ENCODE measurements around the gene ACER1.

DNA sequence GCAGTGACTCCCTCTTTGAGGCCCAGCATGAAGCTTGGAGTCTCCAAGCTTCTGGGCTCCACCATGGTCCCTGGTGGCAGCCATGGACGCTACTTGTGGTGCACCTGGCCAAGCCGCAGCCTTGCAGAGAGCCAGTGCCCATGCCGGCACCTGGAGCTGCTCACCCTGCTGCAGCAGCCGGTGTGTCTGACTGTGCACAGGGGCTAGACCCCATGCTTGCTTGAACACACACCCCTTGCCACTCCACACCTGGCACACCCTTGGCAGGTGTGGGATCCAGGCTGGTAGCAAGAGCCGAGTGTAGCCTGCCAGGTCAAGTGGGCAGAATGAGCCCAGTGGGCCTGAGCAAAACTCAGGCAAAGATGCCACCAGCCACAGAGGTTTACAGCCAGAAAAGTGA, 35.0 kb downstream of the ACER1 start:
- TF ChIP-seq POLR2A (IDR thresholded peaks at IDR 0.05): no peak
- TF ChIP-seq, protein P1, sequence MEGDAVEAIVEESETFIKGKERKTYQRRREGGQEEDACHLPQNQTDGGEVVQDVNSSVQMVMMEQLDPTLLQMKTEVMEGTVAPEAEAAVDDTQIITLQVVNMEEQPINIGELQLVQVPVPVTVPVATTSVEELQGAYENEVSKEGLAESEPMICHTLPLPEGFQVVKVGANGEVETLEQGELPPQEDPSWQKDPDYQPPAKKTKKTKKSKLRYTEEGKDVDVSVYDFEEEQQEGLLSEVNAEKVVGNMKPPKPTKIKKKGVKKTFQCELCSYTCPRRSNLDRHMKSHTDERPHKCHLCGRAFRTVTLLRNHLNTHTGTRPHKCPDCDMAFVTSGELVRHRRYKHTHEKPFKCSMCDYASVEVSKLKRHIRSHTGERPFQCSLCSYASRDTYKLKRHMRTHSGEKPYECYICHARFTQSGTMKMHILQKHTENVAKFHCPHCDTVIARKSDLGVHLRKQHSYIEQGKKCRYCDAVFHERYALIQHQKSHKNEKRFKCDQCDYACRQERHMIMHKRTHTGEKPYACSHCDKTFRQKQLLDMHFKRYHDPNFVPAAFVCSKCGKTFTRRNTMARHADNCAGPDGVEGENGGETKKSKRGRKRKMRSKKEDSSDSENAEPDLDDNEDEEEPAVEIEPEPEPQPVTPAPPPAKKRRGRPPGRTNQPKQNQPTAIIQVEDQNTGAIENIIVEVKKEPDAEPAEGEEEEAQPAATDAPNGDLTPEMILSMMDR (IDR thresholded peaks at IDR 0.05): no peak

All from uterus (tissue), 2 donors.